MCF 10A (cell line): ENCODE measurements around the gene CDYL. TPM values are rescaled to one million over a fixed set of nuclear protein-coding genes. Genes with fewer than 3 reads are reported as not detected.

Experiments
- BruUV-seq: library from RNA; stranded (reverse); fragments of 400-500 nt; replicated peaks from 2 replicates; lab custom pipeline; 2021; lab: Mats Ljungman, UMichigan
- CTCF ChIA-PET: fragments of 300-600 bp; sonication (Branson Sonifier 250); formaldehyde crosslinking; extraction: SDS; loops from one replicate; lab custom pipeline; 2021; ENCODE audit warnings: antibody characterized with exemption, inconsistent platforms; lab: Yijun Ruan, JAX
- POLR2A ChIA-PET: fragments of 300-600, 350-650 bp; sonication (Branson Sonifier 250); formaldehyde crosslinking; extraction: SDS; loops from one replicate; lab custom pipeline; 2020; ENCODE audit warnings: antibody characterized with exemption, inconsistent platforms; lab: Yijun Ruan, JAX
- DNase-seq: peaks from one replicate; pipeline ENCODE4 v3.0.0-alpha.2; 2018; ENCODE audit not compliant: unreplicated experiment
- H3K27ac Mint-ChIP-seq: one replicate; pipeline ENCODE4 v1.8.0; 2022; ENCODE audit warnings: mild to moderate bottlenecking, low read depth, mixed read lengths; ENCODE audit not compliant: unreplicated experiment
- H3K27me3 Mint-ChIP-seq: one replicate; pipeline ENCODE4 v1.8.0; 2022; ENCODE audit warnings: mixed read lengths; ENCODE audit not compliant: insufficient read depth, unreplicated experiment
- H3K36me3 Mint-ChIP-seq: one replicate; pipeline ENCODE4 v1.8.0; 2022; ENCODE audit warnings: mild to moderate bottlenecking, moderate library complexity, mixed read lengths; ENCODE audit not compliant: insufficient read depth, unreplicated experiment
- H3K4me1 Mint-ChIP-seq: one replicate; pipeline ENCODE4 v1.8.0; 2022; ENCODE audit warnings: mixed read lengths; ENCODE audit not compliant: insufficient read depth, unreplicated experiment
- H3K4me3 Mint-ChIP-seq: one replicate; pipeline ENCODE4 v1.8.0; 2022; ENCODE audit warnings: mild to moderate bottlenecking, moderate library complexity, mixed read lengths; ENCODE audit not compliant: unreplicated experiment
- H3K9me3 Mint-ChIP-seq: one replicate; pipeline ENCODE4 v1.8.0; 2022; ENCODE audit warnings: mixed read lengths; ENCODE audit not compliant: unreplicated experiment
- intact Hi-C: fragments of 100-400 bp; cut with micrococcal nuclease; formaldehyde crosslinking; loops from 2 replicates; pipeline ENCODE4 v1.14.1; 2022
- total RNA-seq: library from RNA; stranded (reverse); gene quantifications from 2 replicates; pipeline ENCODE4 v1.2.3, GENCODE V29; 2022
- TF ChIP-seq, protein P1 (sequence below): fragments of 200-600 bp; IDR thresholded peaks from one replicate; pipeline ENCODE4 v1.8.0; 2022; ENCODE audit warnings: antibody characterized with exemption, mild to moderate bottlenecking; ENCODE audit not compliant: unreplicated experiment

Gene CDYL
- total RNA-seq, 1 experiment from 2014 or later = 48.9 TPM

- H3K27me3 Mint-ChIP-seq = no peaks in the 10 kb centered on the region
- intact Hi-C loops = no loop called here
- TF ChIP-seq, protein P1, sequence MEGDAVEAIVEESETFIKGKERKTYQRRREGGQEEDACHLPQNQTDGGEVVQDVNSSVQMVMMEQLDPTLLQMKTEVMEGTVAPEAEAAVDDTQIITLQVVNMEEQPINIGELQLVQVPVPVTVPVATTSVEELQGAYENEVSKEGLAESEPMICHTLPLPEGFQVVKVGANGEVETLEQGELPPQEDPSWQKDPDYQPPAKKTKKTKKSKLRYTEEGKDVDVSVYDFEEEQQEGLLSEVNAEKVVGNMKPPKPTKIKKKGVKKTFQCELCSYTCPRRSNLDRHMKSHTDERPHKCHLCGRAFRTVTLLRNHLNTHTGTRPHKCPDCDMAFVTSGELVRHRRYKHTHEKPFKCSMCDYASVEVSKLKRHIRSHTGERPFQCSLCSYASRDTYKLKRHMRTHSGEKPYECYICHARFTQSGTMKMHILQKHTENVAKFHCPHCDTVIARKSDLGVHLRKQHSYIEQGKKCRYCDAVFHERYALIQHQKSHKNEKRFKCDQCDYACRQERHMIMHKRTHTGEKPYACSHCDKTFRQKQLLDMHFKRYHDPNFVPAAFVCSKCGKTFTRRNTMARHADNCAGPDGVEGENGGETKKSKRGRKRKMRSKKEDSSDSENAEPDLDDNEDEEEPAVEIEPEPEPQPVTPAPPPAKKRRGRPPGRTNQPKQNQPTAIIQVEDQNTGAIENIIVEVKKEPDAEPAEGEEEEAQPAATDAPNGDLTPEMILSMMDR = no peak
- H3K4me1 Mint-ChIP-seq = peaks cover 6% of the 10 kb centered on the region
- POLR2A ChIA-PET = interaction anchor here (0.7 to 1.9 kb wide), 3 partner anchors 9 to 150 kb away, joined by 3 to 7 read pairs (median 3); no protein-coding TSS in a partner anchor
- CTCF ChIA-PET = interaction anchor here (1.1 kb wide), 1 partner anchor 39 kb away, joined by 3 read pairs; no protein-coding TSS in a partner anchor
- no peak overlapping the region for H3K4me3 Mint-ChIP-seq
- peak; percentile 79 for DNase-seq
- H3K9me3 Mint-ChIP-seq = no peaks in the 10 kb centered on the region
- no TSS peak for BruUV-seq
- H3K36me3 Mint-ChIP-seq = peaks cover 46% of the 10 kb centered on the region
- H3K27ac Mint-ChIP-seq = peak overlapping the region; percentile 19
These were observed 174.8 kb downstream of the CDYL start for GRCh38 chr6:4950836-4951533.

DNA sequence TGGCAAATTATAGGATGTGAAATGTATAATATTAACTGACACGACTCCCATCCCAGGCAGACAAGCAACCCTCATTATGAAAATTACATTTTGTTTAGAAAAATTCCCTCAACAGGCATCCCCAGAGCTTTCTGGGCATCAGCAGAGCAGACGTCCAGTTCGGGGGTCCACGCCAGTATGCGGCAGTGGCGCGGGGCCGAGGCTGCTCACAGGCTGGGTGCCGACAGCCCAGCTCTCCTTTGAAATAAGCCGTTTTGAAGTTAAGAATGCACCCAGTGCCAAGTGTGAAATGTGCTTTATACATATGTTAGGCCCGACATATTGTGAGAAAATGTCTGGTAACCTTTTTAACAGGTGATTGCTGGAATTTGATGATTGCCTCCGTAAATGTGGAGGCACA, 177.2 kb downstream of the CDYL start:
- TF ChIP-seq, protein P1 = no peak
- Mint-ChIP-seq H3K27ac (no peak overlapping the region), H3K9me3 (no peaks in the 10 kb centered on the region), H3K36me3 (peaks cover 35% of the 10 kb centered on the region), H3K4me1 (peaks cover 6% of the 10 kb centered on the region), H3K27me3 (no peaks in the 10 kb centered on the region), H3K4me3 (no peak overlapping the region)
- no peak for DNase-seq
- ChIA-PET CTCF (interaction anchor here (0.6 to 0.7 kb wide), 2 partner anchors 135 to 182 kb away, joined by 3 to 5 read pairs; no protein-coding TSS in a partner anchor), POLR2A (no interaction called here)
- intact Hi-C loops = no loop called here
- BruUV-seq = no TSS peak

- no peaks in the 10 kb centered on the region for H3K27me3 Mint-ChIP-seq
- DNase-seq = no peak
- no peaks in the 10 kb centered on the region for H3K9me3 Mint-ChIP-seq
- BruUV-seq = no TSS peak
- TF ChIP-seq, protein P1 = no peak
- H3K4me1 Mint-ChIP-seq = no peaks in the 10 kb centered on the region
- peaks cover 23% of the 10 kb centered on the region for H3K36me3 Mint-ChIP-seq
- H3K27ac Mint-ChIP-seq = no peak overlapping the region
- ChIA-PET POLR2A (interaction anchor here (0.6 kb wide), 1 partner anchor 11 kb away, joined by 3 read pairs; no protein-coding TSS in a partner anchor), CTCF (interaction anchor here (0.5 to 1.0 kb wide), 4 partner anchors 13 to 900 kb away, joined by 3 to 5 read pairs (median 3); no protein-coding TSS in a partner anchor)
- intact Hi-C loops = no loop called here
- no peak overlapping the region for H3K4me3 Mint-ChIP-seq
These were observed 180.4 kb downstream of the CDYL start for GRCh38 chr6:4956625-4957024.

- BruUV-seq = no TSS peak
- DNase-seq = peak; percentile 33
- peaks cover 16% of the 10 kb centered on the region for H3K36me3 Mint-ChIP-seq
- CTCF ChIA-PET = interaction anchor here (0.6 to 1.0 kb wide), 2 partner anchors 644 to 646 kb away, joined by 3 read pairs; no protein-coding TSS in a partner anchor
- intact Hi-C loops = no loop called here
- POLR2A ChIA-PET = no interaction called here
- H3K9me3 Mint-ChIP-seq = no peaks in the 10 kb centered on the region
- no peak overlapping the region for H3K27ac Mint-ChIP-seq
- H3K27me3 Mint-ChIP-seq = no peaks in the 10 kb centered on the region
- H3K4me3 Mint-ChIP-seq = no peak overlapping the region
- no peaks in the 10 kb centered on the region for H3K4me1 Mint-ChIP-seq
- TF ChIP-seq, protein P1 = peak; percentile 7
These were observed 181.5 kb downstream of the CDYL start for GRCh38 chr6:4957521-4958231.
